GM19467 (cell line): ENCODE results near the gene GAGE13.
"Not testable (repeated sequence)": the region's sequence is repeated elsewhere in the genome, so short reads cannot be mapped to it uniquely, and the experiment has no call there.

Experiments
- ATAC-seq: cut with Tn5 transposase; IDR thresholded peaks from one replicate; pipeline ENCODE4 v1.9.1; 2021; ENCODE audit warnings: mild to moderate bottlenecking, moderate library complexity; ENCODE audit not compliant: unreplicated experiment

The GAGE13 gene

DNA sequence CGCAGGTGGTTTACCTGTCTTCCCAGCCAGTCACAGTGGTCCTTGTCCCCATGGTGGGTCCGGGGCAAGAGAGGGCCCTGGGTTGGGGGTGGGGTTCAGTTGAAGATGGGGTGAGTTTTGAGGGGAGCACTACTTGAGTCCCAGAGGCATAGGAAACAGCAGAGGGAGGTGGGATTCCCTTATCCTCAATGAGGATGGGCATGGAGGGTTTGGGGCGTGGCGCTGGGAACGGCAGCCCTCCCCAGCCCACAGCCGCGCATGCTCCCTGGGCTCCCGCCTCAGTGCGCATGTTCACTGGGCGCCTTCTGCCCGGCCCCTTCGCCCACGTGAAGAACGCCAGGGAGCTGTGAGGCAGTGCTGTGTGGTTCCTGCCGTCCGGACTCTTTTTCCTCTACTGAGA lies at the start of gene GAGE13:
GAGE13 (plus strand) TSS at position 301 of the 400 bp plus-strand sequence. CDS start 1,156 bp downstream, outside the sequence.
- ATAC-seq = not testable (repeated sequence)

DNA sequence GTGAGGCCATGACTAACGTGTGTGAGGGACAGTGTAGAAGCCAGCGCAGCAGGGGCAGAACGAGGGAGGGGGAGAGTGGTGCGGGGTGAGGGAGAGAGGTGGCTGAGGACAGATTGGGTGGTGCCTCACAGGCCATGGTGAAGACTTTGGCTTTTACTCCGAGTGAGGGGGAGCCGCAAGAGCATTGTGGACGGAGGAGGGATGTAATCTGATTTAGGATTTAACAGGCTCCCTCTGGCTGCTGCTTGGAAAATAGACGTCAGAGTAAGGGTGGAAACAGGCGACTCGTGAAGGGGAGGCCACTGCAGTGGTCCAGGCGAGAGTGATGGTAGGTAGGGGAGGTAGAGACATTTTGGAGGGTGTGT lies 48.8 kb upstream of the GAGE13 start:
- no peak for ATAC-seq

GRCh38 chrX:49284212-49284611 lies 47.2 kb upstream of the GAGE13 start:
- ATAC-seq = no peak

DNA sequence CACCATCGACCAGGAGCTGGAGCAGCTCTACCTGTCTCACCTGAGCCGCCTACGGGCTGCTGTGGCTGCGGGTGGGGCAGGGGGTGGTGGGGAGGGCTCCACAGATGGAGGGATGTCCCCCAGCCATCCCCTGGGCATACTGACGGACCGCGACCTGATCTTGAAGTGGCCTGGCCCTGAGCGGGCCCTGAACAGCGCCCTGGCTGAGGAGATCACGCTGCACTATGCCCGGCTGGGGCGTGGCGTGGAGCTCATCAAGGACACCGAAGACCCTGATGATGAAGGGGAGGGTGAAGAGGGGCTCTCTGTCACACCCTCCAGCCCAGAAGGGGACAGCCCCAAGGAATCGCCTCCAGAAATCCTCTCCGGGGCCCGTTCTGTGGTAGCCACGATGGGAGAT lies 45.2 kb upstream of the GAGE13 start:
- no peak for ATAC-seq

DNA sequence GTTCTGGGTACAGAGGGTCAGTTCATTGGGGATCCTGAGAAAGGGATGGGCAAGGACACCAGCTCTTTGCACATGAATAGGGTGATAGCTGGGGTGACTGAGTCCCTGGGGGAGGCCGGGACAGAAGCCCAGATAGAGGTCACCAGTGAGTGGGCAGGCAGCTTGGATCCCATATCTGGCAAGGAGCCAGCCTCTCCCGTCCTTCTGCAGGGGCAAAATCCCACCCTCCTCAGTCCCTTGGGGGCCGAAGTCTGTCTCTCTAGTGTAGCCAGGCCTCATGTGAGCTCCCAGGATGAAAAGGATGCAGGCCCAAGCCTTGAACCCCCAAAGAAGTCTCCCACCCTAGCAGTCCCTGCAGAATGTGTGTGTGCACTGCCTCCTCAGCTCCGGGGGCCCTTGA lies 44.8 kb upstream of the GAGE13 start:
- no peak for ATAC-seq

- ATAC-seq = no peak
These were observed 43.7 kb upstream of the GAGE13 start for GRCh38 chrX:49287665-49288064.

DNA sequence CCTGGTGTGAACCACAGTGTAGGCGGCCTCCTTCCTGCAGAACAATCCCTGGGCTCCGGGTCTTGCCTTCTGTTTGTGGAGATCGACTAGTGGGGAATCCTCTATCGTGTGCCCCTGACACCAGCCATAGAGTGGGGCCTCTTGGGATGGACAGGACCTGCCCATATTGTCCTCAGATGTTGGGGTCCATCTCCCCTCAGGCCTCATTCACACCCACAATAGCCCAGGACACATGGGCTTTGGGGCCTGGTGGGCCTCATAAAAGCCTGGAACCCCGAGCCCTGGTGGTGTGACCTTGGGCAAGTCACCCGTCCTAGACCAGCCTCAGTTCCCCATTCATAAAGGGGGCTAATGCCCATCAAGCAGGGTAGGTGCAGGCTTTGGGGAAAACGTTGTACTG lies 41.2 kb upstream of the GAGE13 start:
- no peak for ATAC-seq

DNA sequence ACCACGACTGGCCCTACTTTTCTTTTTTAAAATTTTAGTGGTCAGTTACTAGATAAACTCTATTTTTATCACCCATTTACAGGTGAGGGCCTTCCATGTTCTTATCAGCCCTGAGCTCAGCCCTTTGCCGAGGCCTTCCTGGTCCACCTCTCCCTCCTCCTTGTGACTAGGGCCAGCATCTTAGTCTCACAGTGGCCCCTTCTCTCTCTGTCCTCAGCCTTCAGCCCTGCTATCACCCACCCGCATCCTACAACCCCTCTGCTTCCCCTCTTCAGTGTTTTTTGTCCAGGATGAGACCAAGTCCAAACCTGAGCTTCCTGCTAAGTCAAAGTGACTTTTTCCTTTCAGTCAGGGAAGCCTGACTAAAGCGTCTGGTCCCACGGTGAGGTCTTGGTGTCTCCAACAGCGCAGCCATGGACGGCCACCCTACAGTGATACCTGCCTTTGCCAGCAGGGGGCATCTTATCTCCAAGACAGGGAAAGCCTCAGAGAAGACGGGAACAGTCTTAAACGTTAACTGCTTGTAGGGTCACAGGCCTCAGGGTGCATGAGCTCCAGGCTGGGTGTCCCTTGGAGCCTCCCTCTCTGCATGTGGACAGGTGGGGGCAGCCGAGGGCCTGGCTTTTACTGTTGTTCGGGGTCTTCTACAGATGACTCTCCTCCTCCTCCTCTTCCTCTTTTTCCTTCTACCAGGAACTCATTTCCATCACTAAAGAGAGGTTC lies 39.6 kb upstream of the GAGE13 start:
- no peak for ATAC-seq

- ATAC-seq = no peak
These were observed 38.7 kb upstream of the GAGE13 start for GRCh38 chrX:49292400-49293362.

GRCh38 chrX:49299293-49299692 lies 32.1 kb upstream of the GAGE13 start:
- ATAC-seq = not testable (repeated sequence)

DNA sequence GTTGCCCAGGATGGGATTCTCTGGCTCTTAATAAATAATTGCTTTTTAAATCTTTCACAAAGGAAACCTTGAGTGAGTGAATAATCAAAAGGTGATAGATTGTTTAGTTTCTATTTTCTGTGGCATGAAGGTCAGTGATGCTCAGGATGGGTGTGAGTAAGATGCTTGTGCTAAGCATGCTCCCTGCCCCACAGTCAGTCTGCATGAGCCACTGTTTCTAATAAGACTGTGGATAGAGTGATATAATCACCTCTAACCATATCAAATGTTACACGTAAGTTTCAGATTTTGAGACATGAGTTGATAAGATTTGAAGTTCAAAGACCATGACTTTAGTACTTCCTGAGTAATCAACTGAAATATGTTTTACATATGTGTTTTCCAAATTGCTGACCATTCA lies 30.7 kb upstream of the GAGE13 start:
- no peak for ATAC-seq

GRCh38 chrX:49303346-49303745 lies 28.0 kb upstream of the GAGE13 start, which contains the start of gene GAGE10:
GAGE10 (plus strand) TSS chrX:49303646; CDS start chrX:49304860, 1,214 bp downstream.
- no peak for ATAC-seq

- not testable (repeated sequence) for ATAC-seq
These were observed 23.6 kb upstream of the GAGE13 start for GRCh38 chrX:49307775-49308174.

DNA sequence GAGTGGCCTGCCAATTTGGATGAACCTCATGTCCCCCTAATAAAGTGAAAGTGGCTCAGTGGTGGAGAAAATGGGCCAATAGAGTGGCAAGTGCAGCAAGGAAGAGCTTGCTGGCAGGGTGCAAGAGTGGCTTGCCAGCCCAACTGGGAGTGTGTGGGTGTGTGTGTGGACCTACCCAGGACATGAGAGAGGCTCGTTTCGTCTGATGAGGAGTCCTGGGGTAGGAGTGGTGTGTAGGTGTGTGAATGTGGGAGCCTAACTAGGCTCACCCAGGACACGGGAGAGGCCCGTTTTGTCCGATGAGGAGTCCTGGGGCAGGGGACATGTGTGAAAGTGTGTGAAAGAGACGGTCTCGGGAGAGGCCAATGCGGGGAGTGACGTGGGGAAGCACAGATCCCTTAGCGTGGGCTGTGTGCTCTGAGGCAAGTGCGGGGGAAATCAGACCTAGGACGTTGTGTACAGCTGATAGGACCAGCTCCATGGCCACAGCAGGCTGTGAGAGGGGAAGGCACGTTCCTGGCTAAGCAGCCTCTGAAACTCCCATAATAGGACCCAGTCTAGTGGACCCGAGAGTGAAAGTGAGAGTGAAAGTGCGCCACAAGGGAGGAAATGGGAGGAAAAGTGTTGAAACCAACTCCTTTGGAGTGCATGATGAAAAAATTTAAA lies 22.6 kb upstream of the GAGE13 start:
- no peak for ATAC-seq

DNA sequence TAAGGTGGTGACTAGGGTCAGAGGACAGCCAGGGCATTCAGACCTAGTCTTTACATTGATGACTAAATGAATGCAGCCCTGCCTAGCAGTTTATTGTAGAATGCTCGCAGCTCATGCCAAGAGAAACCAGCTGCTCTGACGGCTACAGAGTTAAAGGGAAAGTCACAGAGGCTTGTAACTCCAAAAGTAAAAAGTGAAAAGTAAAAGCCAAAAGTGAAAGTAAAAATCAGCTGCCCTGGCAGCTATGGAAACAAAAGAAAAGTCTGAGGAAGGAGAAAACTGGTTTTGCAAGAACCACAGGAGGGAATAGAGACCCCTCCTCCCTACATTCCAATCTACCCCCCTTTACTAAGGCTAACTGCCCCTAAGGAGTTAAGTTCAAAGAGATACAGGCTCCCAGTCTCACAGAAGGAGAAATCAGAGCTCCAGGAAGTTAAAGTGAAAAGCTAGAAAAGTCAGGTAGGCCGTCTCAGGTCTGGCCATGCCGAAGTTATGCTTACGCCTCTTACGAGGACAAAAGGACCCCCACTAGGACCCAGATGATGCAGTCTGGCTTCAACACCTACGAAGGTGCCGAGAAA lies 21.9 kb upstream of the GAGE13 start:
- no peak for ATAC-seq

DNA sequence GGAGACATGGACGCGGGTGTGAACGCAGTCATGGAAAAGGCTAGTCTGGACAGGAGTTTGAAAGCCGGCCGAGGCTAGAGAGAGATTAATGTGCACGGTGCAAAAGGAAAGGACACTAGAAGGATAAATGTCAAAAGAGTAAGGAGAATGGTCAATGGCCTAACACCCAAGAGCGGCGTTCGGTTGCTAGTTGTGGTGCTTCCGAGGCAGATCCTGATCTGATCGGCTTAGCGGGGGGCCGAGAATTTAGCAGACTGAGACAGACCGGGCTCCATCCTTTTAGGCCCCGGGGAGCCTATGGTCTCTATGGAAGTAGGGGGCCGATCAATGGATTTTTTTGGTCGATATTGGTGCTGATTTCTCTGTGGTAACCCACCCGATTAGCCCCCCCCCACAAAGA lies 21.0 kb upstream of the GAGE13 start:
- ATAC-seq = no peak

DNA sequence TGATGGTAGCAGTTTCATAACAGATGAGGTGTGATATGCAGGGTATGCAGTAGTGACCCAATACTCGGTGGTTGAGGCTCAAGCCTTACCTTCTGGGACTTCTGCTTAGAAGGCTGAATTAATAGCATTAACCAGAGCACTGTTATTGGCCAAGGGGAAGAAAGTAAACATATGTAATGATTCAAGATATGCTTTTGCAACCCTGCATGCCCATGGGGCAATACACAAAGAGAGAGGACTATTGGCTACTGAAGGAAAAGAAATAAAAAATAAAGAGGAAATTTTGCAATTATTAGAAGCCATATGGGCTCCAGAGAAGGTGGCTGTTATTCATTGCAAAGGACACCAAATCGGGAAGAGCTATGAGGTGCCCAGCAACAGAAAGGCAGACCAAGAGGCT lies 19.2 kb upstream of the GAGE13 start:
- ATAC-seq = no peak

DNA sequence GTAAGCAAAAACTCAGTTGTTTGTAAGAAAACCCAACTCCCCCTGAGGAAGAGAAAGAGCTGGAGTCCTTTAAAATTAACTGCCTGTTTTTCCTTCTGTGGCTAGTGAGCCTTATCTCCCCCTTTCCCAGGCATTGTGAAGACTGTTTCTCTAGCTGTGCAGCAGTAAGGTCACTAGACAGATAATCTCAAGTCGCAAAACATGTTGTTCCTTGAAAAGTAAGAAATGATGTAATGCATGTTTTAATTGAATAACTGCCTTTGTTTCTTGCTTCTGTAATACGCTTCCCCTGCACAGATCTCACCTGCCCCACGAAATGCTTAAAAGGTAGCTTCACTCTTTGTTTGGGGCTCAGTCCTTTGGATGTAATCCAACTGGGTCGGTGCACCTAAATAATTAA lies 15.3 kb upstream of the GAGE13 start:
- ATAC-seq = no peak

DNA sequence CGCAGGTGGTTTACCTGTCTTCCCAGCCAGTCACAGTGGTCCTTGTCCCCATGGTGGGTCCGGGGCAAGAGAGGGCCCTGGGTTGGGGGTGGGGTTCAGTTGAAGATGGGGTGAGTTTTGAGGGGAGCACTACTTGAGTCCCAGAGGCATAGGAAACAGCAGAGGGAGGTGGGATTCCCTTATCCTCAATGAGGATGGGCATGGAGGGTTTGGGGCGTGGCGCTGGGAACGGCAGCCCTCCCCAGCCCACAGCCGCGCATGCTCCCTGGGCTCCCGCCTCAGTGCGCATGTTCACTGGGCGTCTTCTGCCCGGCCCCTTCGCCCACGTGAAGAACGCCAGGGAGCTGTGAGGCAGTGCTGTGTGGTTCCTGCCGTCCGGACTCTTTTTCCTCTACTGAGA lies 9.6 kb upstream of the GAGE13 start, which contains the start of gene GAGE12J:
GAGE12J (plus strand) TSS at position 301 of the 400 bp plus-strand sequence. CDS start 1,157 bp downstream, outside the sequence.
- not testable (repeated sequence) for ATAC-seq

DNA sequence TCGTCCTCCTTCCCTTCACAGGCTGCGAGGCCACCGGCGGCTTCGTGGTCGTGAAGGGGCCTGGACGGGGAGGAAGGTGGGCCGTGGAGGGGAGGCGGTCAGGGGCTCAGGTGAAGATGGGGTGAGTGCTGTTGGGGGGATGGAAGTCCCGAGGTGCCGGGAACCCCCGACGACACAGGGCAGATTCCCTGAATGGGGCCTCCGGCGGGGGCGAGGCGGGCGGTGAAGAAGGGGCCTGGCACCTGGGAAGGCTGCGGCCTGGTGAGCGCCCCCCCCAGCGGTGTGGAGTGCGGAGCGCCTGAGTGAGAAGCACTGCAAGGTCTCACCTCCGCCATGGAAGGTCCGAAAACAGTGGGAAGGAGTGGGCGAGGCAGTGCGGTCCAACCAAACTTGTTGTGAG lies 9.1 kb upstream of the GAGE13 start:
- ATAC-seq = not testable (repeated sequence)

- ATAC-seq = not testable (repeated sequence)
These were observed 7.6 kb upstream of the GAGE13 start for GRCh38 chrX:49323735-49324134.
